Chondrocyte (in vitro differentiated cells): ENCODE measurements around the gene UBN1. TPM values are rescaled to one million over a fixed set of nuclear protein-coding genes. Genes with fewer than 3 reads are reported as not detected.

Experiments used
- DNase-seq: peaks from one replicate; pipeline ENCODE4 v3.0.0; 2021; ENCODE audit warnings: mixed read lengths, low spot score
- H3K27ac Mint-ChIP-seq: one replicate; pipeline ENCODE4 v1.8.0; 2021; ENCODE audit warnings: mild to moderate bottlenecking, moderate library complexity, mixed read lengths; ENCODE audit not compliant: unreplicated experiment
- H3K27me3 Mint-ChIP-seq: 2 replicates; pipeline ENCODE4 v1.8.0; 2021; ENCODE audit warnings: low read depth, mixed read lengths
- H3K36me3 Mint-ChIP-seq: 2 replicates; pipeline ENCODE4 v1.8.0; 2021; ENCODE audit warnings: low read depth, mixed read lengths
- H3K4me1 Mint-ChIP-seq: 2 replicates; pipeline ENCODE4 v1.8.0; 2021; ENCODE audit warnings: low read depth, mild to moderate bottlenecking, mixed read lengths
- H3K4me3 Mint-ChIP-seq: one replicate; pipeline ENCODE4 v1.8.0; 2021; ENCODE audit warnings: mild to moderate bottlenecking, moderate library complexity, mixed read lengths; ENCODE audit not compliant: unreplicated experiment
- H3K9me3 Mint-ChIP-seq: 2 replicates; pipeline ENCODE4 v1.8.0; 2021; ENCODE audit warnings: low read depth, mixed read lengths
- total RNA-seq: library from RNA; stranded (reverse); gene quantifications from 3 replicates; pipeline ENCODE4 v1.2.1, GENCODE V29; 2021
- TF ChIP-seq, protein P1 (sequence below): fragments of 200-600 bp; sonication (generic); IDR thresholded peaks from 2 replicates; pipeline ENCODE4 v1.5.0; 2021; ENCODE audit warnings: antibody characterized with exemption, mild to moderate bottlenecking, moderate library complexity

Gene UBN1
- total RNA-seq, 1 donor from 2014 or later: 40.1 TPM

GRCh38 chr16:4868026-4868425 is 20.7 kb downstream of the UBN1 start:
- Mint-ChIP-seq H3K36me3 (peaks cover 26% of the 10 kb centered on the region), H3K27ac (no peak overlapping the region), H3K4me3 (no peak overlapping the region), H3K27me3 (no peaks in the 10 kb centered on the region), H3K4me1 (peaks cover 14% of the 10 kb centered on the region), H3K9me3 (no peaks in the 10 kb centered on the region)
- TF ChIP-seq, protein P1, sequence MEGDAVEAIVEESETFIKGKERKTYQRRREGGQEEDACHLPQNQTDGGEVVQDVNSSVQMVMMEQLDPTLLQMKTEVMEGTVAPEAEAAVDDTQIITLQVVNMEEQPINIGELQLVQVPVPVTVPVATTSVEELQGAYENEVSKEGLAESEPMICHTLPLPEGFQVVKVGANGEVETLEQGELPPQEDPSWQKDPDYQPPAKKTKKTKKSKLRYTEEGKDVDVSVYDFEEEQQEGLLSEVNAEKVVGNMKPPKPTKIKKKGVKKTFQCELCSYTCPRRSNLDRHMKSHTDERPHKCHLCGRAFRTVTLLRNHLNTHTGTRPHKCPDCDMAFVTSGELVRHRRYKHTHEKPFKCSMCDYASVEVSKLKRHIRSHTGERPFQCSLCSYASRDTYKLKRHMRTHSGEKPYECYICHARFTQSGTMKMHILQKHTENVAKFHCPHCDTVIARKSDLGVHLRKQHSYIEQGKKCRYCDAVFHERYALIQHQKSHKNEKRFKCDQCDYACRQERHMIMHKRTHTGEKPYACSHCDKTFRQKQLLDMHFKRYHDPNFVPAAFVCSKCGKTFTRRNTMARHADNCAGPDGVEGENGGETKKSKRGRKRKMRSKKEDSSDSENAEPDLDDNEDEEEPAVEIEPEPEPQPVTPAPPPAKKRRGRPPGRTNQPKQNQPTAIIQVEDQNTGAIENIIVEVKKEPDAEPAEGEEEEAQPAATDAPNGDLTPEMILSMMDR: no peak
- DNase-seq: no peak

GRCh38 chr16:4868535-4868934 is 21.3 kb downstream of the UBN1 start:
- Mint-ChIP-seq H3K9me3 (no peaks in the 10 kb centered on the region), H3K27ac (no peak overlapping the region), H3K27me3 (no peaks in the 10 kb centered on the region), H3K36me3 (peaks cover 29% of the 10 kb centered on the region), H3K4me1 (peaks cover 13% of the 10 kb centered on the region), H3K4me3 (no peak overlapping the region)
- no peak for DNase-seq
- TF ChIP-seq, protein P1: no peak

DNA sequence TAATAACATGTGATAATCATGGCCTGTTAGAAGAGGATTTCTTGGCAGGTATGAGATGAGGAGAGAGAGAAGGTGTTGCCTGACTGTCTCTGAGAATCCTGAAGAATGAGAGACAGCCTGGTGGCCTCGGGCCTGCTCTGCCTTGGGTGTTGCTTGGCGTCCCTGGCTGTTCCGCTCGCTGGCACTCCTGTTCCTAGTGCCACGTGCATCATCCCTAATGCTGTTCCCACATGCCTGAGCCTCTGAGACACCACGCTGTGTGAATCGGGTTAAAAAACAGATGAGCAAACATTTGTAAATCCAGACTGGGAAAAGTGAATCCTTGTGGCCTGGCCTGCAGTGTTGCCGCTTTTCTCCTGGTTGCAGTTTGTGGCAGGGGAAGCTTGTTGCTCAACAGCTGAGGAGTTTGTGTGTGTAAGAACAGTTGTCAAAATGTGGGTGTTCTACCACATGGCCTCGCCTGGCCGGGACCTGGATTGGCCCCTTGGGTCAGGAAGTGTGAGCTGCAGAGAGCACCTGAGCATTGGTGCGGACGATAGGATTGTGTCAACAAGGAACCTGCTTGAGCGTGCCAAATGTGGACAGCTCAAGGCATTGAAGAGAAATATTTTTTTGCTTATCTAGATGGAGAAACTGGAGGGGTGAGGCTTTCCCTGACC is 22.0 kb downstream of the UBN1 start:
- peaks cover 29% of the 10 kb centered on the region for H3K36me3 Mint-ChIP-seq
- no peak overlapping the region for H3K4me3 Mint-ChIP-seq
- H3K4me1 Mint-ChIP-seq: peaks cover 10% of the 10 kb centered on the region
- no peaks in the 10 kb centered on the region for H3K27me3 Mint-ChIP-seq
- H3K9me3 Mint-ChIP-seq: no peaks in the 10 kb centered on the region
- DNase-seq: no peak
- H3K27ac Mint-ChIP-seq: no peak overlapping the region
- TF ChIP-seq, protein P1: no peak

DNA sequence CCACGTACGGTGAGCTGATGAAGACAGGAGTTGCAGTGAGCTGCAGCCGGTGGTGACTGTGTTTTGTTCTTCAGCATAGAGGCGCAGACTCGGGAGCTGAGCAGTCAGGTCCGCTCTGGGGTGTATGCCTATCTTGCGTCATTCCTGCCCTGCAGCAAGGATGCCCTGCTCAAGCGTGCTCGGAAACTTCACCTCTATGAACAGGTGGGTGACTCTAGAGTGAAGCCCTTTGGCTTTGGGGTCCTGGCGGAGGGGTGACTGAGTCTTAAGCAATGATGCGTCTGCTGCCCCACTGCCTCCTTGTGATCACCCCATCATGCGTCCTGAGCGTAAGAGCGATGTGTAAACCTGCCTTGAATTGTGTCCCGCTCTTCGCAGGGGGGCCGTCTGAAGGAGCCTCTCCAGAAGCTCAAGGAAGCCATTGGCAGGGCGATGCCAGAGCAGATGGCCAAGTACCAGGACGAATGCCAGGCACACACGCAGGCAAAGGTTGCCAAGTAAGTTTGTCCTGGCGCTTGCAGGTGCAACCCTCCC is 22.9 kb downstream of the UBN1 start:
- Mint-ChIP-seq H3K9me3 (no peaks in the 10 kb centered on the region), H3K27me3 (no peaks in the 10 kb centered on the region), H3K4me1 (peaks cover 8% of the 10 kb centered on the region), H3K36me3 (peaks cover 35% of the 10 kb centered on the region), H3K27ac (no peak overlapping the region), H3K4me3 (no peak overlapping the region)
- DNase-seq: no peak
- TF ChIP-seq, protein P1: no peak

GRCh38 chr16:4871071-4871470 is 23.8 kb downstream of the UBN1 start:
- no peak for DNase-seq
- Mint-ChIP-seq H3K27ac (no peak overlapping the region), H3K9me3 (no peaks in the 10 kb centered on the region), H3K27me3 (no peaks in the 10 kb centered on the region), H3K4me3 (no peak overlapping the region), H3K36me3 (peaks cover 38% of the 10 kb centered on the region), H3K4me1 (peaks cover 8% of the 10 kb centered on the region)
- TF ChIP-seq, protein P1: no peak
